T-helper 2 cell treated with Interferon-gamma antibody and Interleukin-4, amounts not matched to agents 5 μg/mL and 100 μg/mL, for 36 hours (primary cell): ENCODE results near the gene FANCF.

Experiments
- DNase-seq: peaks from one replicate; pipeline ENCODE4 v3.0.0; 2021; ENCODE audit warnings: low spot score
- H3K27ac Mint-ChIP-seq: one replicate; pipeline ENCODE4 v1.8.0; 2021; ENCODE audit warnings: mild to moderate bottlenecking, mixed read lengths
- H3K27me3 Mint-ChIP-seq: one replicate; pipeline ENCODE4 v1.8.0; 2021; ENCODE audit warnings: low read depth, mixed read lengths
- H3K36me3 Mint-ChIP-seq: one replicate; pipeline ENCODE4 v1.8.0; 2021; ENCODE audit warnings: low read depth, mixed read lengths
- H3K4me1 Mint-ChIP-seq: one replicate; pipeline ENCODE4 v1.8.0; 2021; ENCODE audit warnings: low read depth, mixed read lengths
- H3K4me3 Mint-ChIP-seq: one replicate; pipeline ENCODE4 v1.8.0; 2022; ENCODE audit warnings: mild to moderate bottlenecking, moderate library complexity, mixed read lengths
- H3K9me3 Mint-ChIP-seq: one replicate; pipeline ENCODE4 v1.8.0; 2021; ENCODE audit warnings: mixed read lengths

FANCF gene

DNA sequence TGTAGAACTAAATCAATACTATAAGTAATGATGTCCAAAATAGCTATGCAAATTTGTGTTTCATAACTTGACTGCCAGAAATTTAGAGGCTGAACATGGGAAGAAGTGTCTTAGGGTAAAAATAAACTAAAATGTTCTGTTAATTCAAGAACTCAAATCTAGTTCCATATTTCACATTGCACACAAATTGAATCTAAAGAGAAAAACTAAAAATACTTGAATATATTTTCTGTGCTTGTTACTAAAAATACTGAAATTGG is 43.5 kb downstream of the FANCF start:
- Mint-ChIP-seq H3K27ac (no peak overlapping the region), H3K4me3 (no peak overlapping the region), H3K4me1 (no peaks in the 10 kb centered on the region), H3K9me3 (no peaks in the 10 kb centered on the region), H3K36me3 (no peaks in the 10 kb centered on the region), H3K27me3 (no peaks in the 10 kb centered on the region)
- no peak for DNase-seq

DNA sequence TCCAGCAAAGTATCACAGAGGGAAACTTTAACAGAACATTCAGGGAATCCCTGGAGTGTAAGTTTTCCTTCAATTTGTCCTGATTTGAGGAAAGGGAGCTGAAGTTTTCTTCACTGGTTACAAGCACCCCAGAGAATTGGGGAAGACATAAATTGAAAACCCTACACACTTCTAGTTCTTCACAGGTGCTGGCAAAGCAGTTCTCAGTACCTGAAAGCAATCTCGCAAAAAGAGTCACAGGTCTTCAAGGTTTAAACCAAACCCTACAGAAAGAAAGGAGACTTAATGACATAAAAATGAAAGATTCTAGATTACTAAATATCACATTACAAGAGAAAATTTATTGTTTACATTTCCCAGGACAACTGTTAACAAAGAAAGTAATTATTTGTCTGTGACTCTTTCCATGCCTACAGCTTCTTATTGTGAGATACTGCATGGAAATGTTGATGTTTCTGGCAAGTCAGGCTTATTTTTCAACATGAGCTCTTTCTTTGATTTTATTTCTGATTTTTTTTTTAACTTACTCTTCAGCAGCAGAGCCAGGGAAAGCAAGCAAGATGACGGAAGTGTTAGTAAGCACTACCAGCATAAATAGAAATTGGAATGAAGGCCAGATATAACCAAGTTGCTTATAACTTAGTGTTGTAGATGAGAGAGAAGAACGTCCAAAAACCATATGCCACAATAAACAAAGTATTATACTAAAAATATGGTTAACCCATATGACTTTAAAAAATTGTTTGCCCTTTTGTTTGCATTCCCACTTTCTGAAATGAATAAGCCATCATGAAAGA is 44.1 kb downstream of the FANCF start:
- H3K27me3 Mint-ChIP-seq, result no peaks in the 10 kb centered on the region
- no peak for DNase-seq
- H3K36me3 Mint-ChIP-seq, result no peaks in the 10 kb centered on the region
- H3K4me1 Mint-ChIP-seq, result no peaks in the 10 kb centered on the region
- H3K4me3 Mint-ChIP-seq, result no peak overlapping the region
- H3K9me3 Mint-ChIP-seq, result no peaks in the 10 kb centered on the region
- no peak overlapping the region for H3K27ac Mint-ChIP-seq

DNA sequence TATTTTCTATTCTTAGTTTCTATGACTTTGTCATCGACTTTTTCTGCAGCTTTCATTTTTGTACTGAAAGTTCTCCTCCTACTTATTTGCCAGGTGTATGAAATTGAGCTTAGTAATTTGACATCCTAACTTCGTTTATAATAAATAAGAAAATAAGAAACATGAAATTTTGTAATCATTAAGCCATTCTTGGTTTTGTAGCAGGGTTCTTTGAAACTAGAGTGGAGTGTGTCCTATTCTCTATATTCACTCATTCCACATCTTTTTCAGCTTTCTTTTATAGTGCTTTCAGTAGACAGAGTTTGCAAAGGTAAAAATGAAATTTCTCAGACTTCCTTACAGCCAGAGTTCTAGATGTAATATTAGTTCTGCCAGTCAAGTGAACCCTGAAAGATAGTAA is 47.8 kb downstream of the FANCF start:
- Mint-ChIP-seq H3K4me1 (no peaks in the 10 kb centered on the region), H3K27ac (no peak overlapping the region)
- no peak for DNase-seq

More for the DNA sequence above, 47.8 kb downstream of the FANCF start:
- Mint-ChIP-seq H3K36me3 (no peaks in the 10 kb centered on the region), H3K4me3 (no peak overlapping the region), H3K9me3 (no peaks in the 10 kb centered on the region), H3K27me3 (no peaks in the 10 kb centered on the region)
